HepG2 (cell line): ENCODE data around the gene HS6ST2. TPM values are rescaled to one million over a fixed set of nuclear protein-coding genes. Genes with fewer than 3 reads are reported as not detected.

ENCODE experiments used
- ETV5 ChIP-seq: IDR thresholded peaks from 2 replicates; pipeline ENCODE4 v1.6.1; 2018; ENCODE audit warnings: missing biosample characterization, missing genetic modification reagents, inconsistent platforms, borderline replicate concordance
- HMGA1 ChIP-seq: sonication (generic); formaldehyde crosslinking; conservative IDR thresholded peaks from 2 replicates; pipeline ENCODE4 v1.4.0; 2020; ENCODE audit warnings: missing genetic modification reagents
- HOMEZ ChIP-seq: IDR thresholded peaks from 2 replicates; pipeline ENCODE4 v1.6.1; 2016; ENCODE audit warnings: low read depth
- JUN ChIP-seq: sonication (generic); formaldehyde crosslinking; IDR thresholded peaks from 2 replicates; pipeline ENCODE4 v1.4.0; 2020; ENCODE audit warnings: mild to moderate bottlenecking, missing genetic modification reagents
- MTA1 ChIP-seq: sonication (generic); formaldehyde crosslinking; IDR thresholded peaks from 2 replicates; pipeline ENCODE4 v1.4.0; 2020; ENCODE audit warnings: missing genetic modification reagents, mild to moderate bottlenecking, borderline replicate concordance
- MYC ChIP-seq: sonication (generic); formaldehyde crosslinking; IDR thresholded peaks from 2 replicates; pipeline ENCODE4 v1.9.0; 2021; ENCODE audit warnings: missing genetic modification reagents, borderline replicate concordance
- NCOR1 ChIP-seq: fragments of 200-600 bp; sonication (generic); IDR thresholded peaks from 2 replicates; pipeline ENCODE4 v1.7.0; 2017; ENCODE audit warnings: antibody characterized with exemption, low read length, borderline replicate concordance
- NFAT5 ChIP-seq: sonication (generic); formaldehyde crosslinking; IDR thresholded peaks from 2 replicates; pipeline ENCODE4 v1.4.0; 2020; ENCODE audit warnings: missing genetic modification reagents
- PAXIP1 ChIP-seq: sonication (generic); formaldehyde crosslinking; conservative IDR thresholded peaks from 2 replicates; pipeline ENCODE4 v1.4.0; 2020; ENCODE audit warnings: mild to moderate bottlenecking, missing genetic modification reagents, moderate library complexity
- SIX4 ChIP-seq: sonication (generic); formaldehyde crosslinking; IDR thresholded peaks from 2 replicates; pipeline ENCODE4 v1.4.0; 2020; ENCODE audit warnings: missing genetic modification reagents
- SMARCC2 ChIP-seq: fragments of 450-650 bp; IDR thresholded peaks from 2 replicates; pipeline ENCODE4 v1.6.1; 2017; ENCODE audit warnings: antibody characterized with exemption, mild to moderate bottlenecking
- TBX3 ChIP-seq: fragments of 450-650 bp; IDR thresholded peaks from 2 replicates; pipeline ENCODE4 v1.6.1; 2017; ENCODE audit warnings: antibody characterized with exemption, mild to moderate bottlenecking, inconsistent platforms, borderline replicate concordance
- TRIM22 ChIP-seq: fragments of 450-650 bp; IDR thresholded peaks from 2 replicates; pipeline ENCODE4 v1.6.1; 2017
- ZFP1 ChIP-seq: IDR thresholded peaks from 2 replicates; pipeline ENCODE4 v1.6.1; 2016
- ZKSCAN5 ChIP-seq: sonication (generic); formaldehyde crosslinking; IDR thresholded peaks from 2 replicates; pipeline ENCODE4 v1.5.1; 2020; ENCODE audit warnings: mild to moderate bottlenecking, missing genetic modification reagents
- ZNF205 ChIP-seq: IDR thresholded peaks from 2 replicates; pipeline ENCODE4 v1.6.1; 2018; ENCODE audit warnings: missing biosample characterization, missing genetic modification reagents
- ZNF598 ChIP-seq: sonication (generic); formaldehyde crosslinking; IDR thresholded peaks from 2 replicates; pipeline ENCODE4 v1.5.1; 2020; ENCODE audit warnings: mild to moderate bottlenecking, missing genetic modification reagents, borderline replicate concordance
- ZNF672 ChIP-seq: sonication (generic); formaldehyde crosslinking; IDR thresholded peaks from 2 replicates; pipeline ENCODE4 v1.8.1; 2022; ENCODE audit warnings: missing genetic modification reagents
- ZNF761 ChIP-seq: sonication (generic); formaldehyde crosslinking; conservative IDR thresholded peaks from 2 replicates; pipeline ENCODE4 v1.4.0; 2020; ENCODE audit warnings: mild to moderate bottlenecking, missing genetic modification reagents
- polyA plus RNA-seq, 8 experiments: library from polyadenylated mRNA; depleted of rRNA in 3 of 8; stranded (reverse) in 7 of 8; unstranded in 1 of 8; fragments of >200 nt; fragmentation: Illumina TruSeq in 4 of 8; extraction: Trizol in 4 of 8; gene quantifications; 2 replicates each; pipeline versions ENCODE4 v1.2.1 to v1.2.3, GENCODE V29; 2011 to 2016; ENCODE audit warnings: low read depth in 4 of 8, missing spikeins in 1 of 8, mixed read lengths in 1 of 8; ENCODE audit not compliant: insufficient read depth in 1 of 8
- total RNA-seq, 5 experiments: library from RNA; depleted of rRNA; stranded (reverse); fragments of >200 nt; fragmentation: Illumina TruSeq; extraction: Trizol; gene quantifications; 2 replicates each; pipeline ENCODE4 v1.2.3, GENCODE V29; 2016; ENCODE audit warnings: low read depth in 1 of 5

The HS6ST2 gene
- total and polyA plus RNA-seq, 2 of the 13 experiments (the other 11 are each of a cell fraction or from before 2014, with no cell fraction given) = 0.05 TPM; not detected in 1

- peak; percentile 92 for TF ChIP-seq PAXIP1
- no peak for TF ChIP-seq ZNF672
- peak; percentile 89 for TF ChIP-seq JUN
- no peak for TF ChIP-seq ZKSCAN5
- no peak for TF ChIP-seq NFAT5
- TF ChIP-seq SMARCC2 = no peak
- no peak for TF ChIP-seq HMGA1 (CRISPR knock-in tag)
- TF ChIP-seq TRIM22 = no peak
- peak; percentile 85 for TF ChIP-seq SIX4 (CRISPR knock-in tag)
- TF ChIP-seq ZFP1 (CRISPR knock-in tag) = peak; percentile 80; the same call in 1 of the 2 replicates
- peak; percentile 82 for TF ChIP-seq HOMEZ (CRISPR knock-in tag)
- TF ChIP-seq TBX3 = peak; percentile 95
- peak; percentile 63; the same call in 1 of the 2 replicates for TF ChIP-seq MYC
- peak; percentile 100 for TF ChIP-seq NCOR1
- no peak for TF ChIP-seq ZNF761 (CRISPR knock-in tag)
- TF ChIP-seq MTA1 (CRISPR knock-in tag) = no peak; the same call in 1 of the 2 replicates
- peak; percentile 90 for TF ChIP-seq ETV5 (CRISPR knock-in tag)
- TF ChIP-seq ZNF598 (CRISPR knock-in tag) = no peak
- peak; percentile 73 for TF ChIP-seq ZNF205 (CRISPR knock-in tag)
Measured at GRCh38 chrX:132590350-132591026, 367.9 kb downstream of the HS6ST2 start (continued).
